Measurements from ENCODE around the gene CHTOP. TPM values are rescaled to one million over a fixed set of nuclear protein-coding genes. Genes with fewer than 3 reads are reported as not detected.
A peak's percentile ranks its signal among the peaks of the same experiment; 100 is the strongest.

CHTOP gene
- total and polyA plus RNA-seq, 8 donors: 27.9 to 87.4 (median 35.7) TPM

DNA sequence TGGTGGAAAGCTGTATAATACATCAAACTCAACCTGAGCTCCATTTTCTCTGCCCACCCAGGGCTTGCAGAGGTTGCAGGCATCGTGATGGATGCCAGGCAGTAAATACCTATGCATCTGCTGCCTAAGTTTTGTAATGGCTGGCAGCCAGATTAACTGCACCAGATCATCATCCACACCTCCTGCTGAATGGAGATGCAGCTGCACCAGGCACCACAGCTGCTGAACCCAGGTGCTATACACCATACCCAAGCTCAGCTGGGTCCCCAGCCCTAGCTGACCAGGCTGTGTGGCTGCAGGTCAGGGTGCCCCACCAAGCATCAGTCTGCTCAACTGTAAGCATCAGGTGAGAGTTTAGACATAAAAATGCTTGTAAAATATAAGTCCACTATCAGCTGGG, 17.9 kb downstream of the CHTOP start:
- FAIRE-seq: no peak
- 85 to 100% methylated on average over 1 of the region's 1 CpG for WGBS, 2 donors
- Histone ChIP-seq H3K27ac (peak overlapping the region in 1 of 4 donors; percentile 71), H3K4me3 (no peak overlapping the region), H3K4me1 (peaks cover 30 to 41% (median 38%) of the 10 kb centered on the region in 3 donors), H3K36me3 (no peaks in the 10 kb centered on the region), H3K27me3 (no peaks in the 10 kb centered on the region), H3K9me3 (no peaks in the 10 kb centered on the region)
- peak in 2 of 6 donors; percentile 18 to 39 for DNase-seq
- ATAC-seq: no peak
- intact Hi-C loops (cut with DNase I): no loop called here
- TF ChIP-seq, protein P1, sequence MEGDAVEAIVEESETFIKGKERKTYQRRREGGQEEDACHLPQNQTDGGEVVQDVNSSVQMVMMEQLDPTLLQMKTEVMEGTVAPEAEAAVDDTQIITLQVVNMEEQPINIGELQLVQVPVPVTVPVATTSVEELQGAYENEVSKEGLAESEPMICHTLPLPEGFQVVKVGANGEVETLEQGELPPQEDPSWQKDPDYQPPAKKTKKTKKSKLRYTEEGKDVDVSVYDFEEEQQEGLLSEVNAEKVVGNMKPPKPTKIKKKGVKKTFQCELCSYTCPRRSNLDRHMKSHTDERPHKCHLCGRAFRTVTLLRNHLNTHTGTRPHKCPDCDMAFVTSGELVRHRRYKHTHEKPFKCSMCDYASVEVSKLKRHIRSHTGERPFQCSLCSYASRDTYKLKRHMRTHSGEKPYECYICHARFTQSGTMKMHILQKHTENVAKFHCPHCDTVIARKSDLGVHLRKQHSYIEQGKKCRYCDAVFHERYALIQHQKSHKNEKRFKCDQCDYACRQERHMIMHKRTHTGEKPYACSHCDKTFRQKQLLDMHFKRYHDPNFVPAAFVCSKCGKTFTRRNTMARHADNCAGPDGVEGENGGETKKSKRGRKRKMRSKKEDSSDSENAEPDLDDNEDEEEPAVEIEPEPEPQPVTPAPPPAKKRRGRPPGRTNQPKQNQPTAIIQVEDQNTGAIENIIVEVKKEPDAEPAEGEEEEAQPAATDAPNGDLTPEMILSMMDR (IDR thresholded peaks at IDR 0.05): no peak

DNA sequence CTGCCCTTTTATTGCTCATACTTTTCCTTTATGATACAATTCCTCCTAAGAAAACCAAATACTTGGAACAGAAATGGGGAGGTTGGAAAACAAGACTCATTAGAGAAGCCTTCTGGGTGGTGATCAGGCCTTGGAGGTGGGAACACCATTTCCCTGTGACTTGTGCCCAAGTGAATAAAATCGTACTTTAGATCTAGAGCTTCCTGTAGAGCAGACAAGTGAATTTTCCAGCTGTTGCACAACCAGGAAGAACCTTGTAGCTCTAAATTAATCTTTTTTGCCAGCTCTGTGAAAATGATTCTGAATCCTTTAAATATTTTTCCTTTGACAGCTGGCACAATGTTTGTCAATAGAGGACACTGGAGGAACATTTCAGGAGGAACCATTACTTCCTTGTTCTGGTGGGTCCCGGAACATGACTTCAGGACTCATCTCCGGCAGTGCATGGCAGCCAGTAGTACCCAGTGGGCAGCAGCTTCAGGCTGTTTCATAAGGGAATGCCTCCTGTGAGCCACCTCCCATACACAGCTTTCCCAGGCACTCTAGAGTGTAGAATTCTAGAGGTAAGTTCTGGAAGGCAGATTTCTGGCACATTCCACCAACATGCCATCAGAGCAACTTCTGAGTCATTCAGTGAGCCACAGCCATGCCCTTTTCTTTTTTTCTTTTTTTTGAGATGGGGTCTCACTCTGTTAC, 19.1 kb downstream of the CHTOP start:
- WGBS, 2 donors: 35 to 39% methylated on average over 3 of the region's 3 CpGs
- DNase-seq: peak in 2 of 6 donors; percentile 50 to 59

DNA sequence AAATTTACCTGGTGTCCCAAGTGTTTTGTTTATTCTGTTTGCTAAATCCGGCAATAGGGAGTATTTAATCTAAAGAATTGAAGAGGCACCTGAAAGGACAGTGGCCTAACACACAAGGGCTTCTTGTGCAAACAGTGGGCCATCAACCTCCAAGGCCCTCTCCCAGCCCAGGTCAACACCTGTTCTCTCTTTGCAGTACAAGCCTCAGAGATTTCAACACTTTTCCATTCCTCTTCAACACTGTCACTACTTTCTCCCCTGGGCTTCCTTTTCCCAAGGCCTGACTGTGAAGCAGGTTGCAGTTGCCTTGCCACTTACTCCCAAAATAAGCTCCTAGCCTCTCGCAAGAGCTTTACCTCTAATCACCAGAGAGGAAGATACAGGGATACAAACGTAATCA, 21.5 kb downstream of the CHTOP start:
- WGBS, 2 donors: 62 to 63% methylated on average over 3 of the region's 3 CpGs
- no peak overlapping the region for H3K27ac ChIP-seq

More for the DNA sequence above, 19.1 kb downstream of the CHTOP start:
- H3K4me1 ChIP-seq: peaks cover 30 to 39% (median 37%) of the 10 kb centered on the region in 3 donors
- TF ChIP-seq, protein P1 (IDR thresholded peaks at IDR 0.05): no peak
- H3K36me3 ChIP-seq: no peaks in the 10 kb centered on the region
- H3K9me3 ChIP-seq: no peaks in the 10 kb centered on the region
- ATAC-seq: peak; percentile 21 to 50 (median 40)
- no peak overlapping the region for H3K4me3 ChIP-seq
- peak overlapping the region; percentile 62 to 80 (median 73) for H3K27ac ChIP-seq
- FAIRE-seq: no peak
- H3K27me3 ChIP-seq: no peaks in the 10 kb centered on the region
- intact Hi-C loops (cut with DNase I): no loop called here

DNA sequence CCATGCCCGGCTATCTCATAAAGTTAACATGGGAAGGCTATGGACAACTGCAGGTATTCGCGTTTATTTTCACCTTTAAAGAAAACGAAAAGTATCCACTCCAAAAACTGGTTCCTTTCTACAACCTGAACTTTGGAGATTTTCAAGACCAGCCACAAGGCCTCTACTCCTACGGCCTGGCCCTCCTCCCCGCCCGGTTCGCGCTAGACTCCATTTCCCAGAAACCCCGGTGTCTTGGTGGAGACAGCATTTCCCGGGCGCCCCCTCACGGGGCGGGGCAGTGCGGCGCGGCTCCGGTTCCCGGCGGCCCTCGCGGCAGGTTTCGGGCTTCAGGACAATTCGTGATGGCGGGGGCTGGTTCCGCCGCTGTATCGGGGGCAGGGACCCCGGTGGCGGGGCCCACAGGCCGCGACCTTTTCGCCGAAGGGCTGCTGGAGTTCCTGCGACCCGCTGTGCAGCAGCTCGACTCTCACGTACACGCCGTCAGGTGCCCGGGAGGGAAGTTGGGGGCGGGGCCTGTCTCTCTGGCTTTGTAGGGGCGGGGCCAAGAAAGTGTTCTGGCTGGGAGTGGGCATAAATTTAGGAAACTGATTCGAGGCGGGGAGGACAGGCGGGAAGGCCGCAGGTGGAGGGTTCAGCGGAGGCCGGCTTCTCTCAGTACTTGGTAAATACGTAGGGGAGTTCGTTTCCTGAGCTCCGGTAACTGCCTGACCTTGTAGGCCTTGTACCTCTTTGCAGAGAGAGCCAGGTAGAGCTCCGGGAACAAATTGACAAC, 24.7 kb downstream of the CHTOP start, which contains the start of gene SNAPIN:
TSS of gene SNAPIN (plus strand) at position 304 of the 775 bp plus-strand sequence. CDS start at position 345, 41 bp downstream.
- Histone ChIP-seq H3K4me3 (peak within 1 kb of the TSS; percentile 32 to 66 (median 48)), H3K36me3 (peaks cover 10 to 28% (median 13%) of the 10 kb centered on the region in 3 donors), H3K9me3 (no peaks in the 10 kb centered on the region), H3K27ac (peak within 1 kb of the TSS; percentile 58 to 94 (median 84)), H3K4me1 (peaks cover under 1 to 10% (median 6%) of the 10 kb centered on the region in 3 donors), H3K27me3 (no peaks in the 10 kb centered on the region)
- ATAC-seq: peak; percentile 96 to 98 (median 97)
- intact Hi-C loops (cut with DNase I): no loop called here
- FAIRE-seq: no peak
- WGBS, 2 donors: 2 to 3% methylated on average over 47 to 53 of the region's 53 CpGs
- DNase-seq: peak; percentile 91 to 95 (median 92)
- TF ChIP-seq, protein P1 (IDR thresholded peaks at IDR 0.05): no peak

More for the DNA sequence above, 21.5 kb downstream of the CHTOP start:
- no peak for ATAC-seq
- H3K9me3 ChIP-seq: no peaks in the 10 kb centered on the region
- peak in 1 of 6 donors; percentile 29 for DNase-seq
- no peaks in the 10 kb centered on the region for H3K27me3 ChIP-seq
- TF ChIP-seq, protein P1 (IDR thresholded peaks at IDR 0.05): no peak
- H3K36me3 ChIP-seq: no peaks in the 10 kb centered on the region
- peaks cover 12 to 23% (median 22%) of the 10 kb centered on the region in 3 donors for H3K4me1 ChIP-seq
- intact Hi-C loops (cut with DNase I): no loop called here
- no peak for FAIRE-seq
- H3K4me3 ChIP-seq: no peak overlapping the region
